ENCODE data around the gene ADD1. TPM values are rescaled to one million over a fixed set of nuclear protein-coding genes. Genes with fewer than 3 reads are reported as not detected.

ADD1 gene
- total and polyA plus RNA-seq, 12 donors: 163 to 448 (median 214) TPM

DNA sequence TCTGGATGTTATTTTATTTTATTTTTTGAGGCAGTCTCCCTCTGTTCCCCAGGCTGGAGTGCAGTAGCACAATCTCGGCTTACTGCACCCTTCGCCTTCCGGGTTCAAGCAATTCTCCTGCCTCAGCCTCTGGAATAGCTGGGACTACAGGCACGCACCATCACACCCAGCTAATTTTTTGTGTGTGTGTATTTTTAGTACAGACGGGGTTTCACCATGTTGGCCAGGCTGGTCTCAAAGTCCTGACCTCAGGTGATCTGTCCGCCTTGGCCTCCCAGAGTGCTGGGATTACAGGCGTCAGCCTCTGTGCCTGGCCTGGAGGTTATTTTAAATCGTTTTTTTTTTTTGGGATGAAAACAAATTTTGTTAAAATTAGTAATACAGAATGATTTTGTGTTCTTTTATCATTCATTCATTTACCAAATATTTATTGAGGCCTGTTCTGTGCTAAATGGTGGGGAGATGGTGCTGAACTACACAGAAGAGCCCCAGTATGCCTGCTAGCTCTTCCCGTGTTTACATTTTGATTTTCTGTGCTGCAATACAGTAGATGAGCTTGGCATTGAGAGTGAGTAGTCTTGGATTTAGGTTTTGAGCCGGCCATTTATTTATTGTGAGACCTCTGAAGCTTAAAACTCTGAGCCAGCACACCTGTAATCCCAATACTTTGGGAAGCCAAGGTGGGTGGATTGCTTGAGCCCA, 22.7 kb downstream of the ADD1 start:
- intact Hi-C loops (cut with DNase I): no loop called here
- TF ChIP-seq, protein P1, sequence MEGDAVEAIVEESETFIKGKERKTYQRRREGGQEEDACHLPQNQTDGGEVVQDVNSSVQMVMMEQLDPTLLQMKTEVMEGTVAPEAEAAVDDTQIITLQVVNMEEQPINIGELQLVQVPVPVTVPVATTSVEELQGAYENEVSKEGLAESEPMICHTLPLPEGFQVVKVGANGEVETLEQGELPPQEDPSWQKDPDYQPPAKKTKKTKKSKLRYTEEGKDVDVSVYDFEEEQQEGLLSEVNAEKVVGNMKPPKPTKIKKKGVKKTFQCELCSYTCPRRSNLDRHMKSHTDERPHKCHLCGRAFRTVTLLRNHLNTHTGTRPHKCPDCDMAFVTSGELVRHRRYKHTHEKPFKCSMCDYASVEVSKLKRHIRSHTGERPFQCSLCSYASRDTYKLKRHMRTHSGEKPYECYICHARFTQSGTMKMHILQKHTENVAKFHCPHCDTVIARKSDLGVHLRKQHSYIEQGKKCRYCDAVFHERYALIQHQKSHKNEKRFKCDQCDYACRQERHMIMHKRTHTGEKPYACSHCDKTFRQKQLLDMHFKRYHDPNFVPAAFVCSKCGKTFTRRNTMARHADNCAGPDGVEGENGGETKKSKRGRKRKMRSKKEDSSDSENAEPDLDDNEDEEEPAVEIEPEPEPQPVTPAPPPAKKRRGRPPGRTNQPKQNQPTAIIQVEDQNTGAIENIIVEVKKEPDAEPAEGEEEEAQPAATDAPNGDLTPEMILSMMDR (IDR thresholded peaks at IDR 0.05): no peak
- Histone ChIP-seq H3K36me3 (no peaks in the 10 kb centered on the region), H3K4me3 (no peak overlapping the region), H3K27me3 (no peaks in the 10 kb centered on the region), H3K9me3 (no peaks in the 10 kb centered on the region), H3K27ac (peak overlapping the region in 8 of 10 donors; percentile 1 to 87 (median 74)), H3K4me1 (peaks cover 55 to 100% (median 100%) of the 10 kb centered on the region in 9 donors)
- WGBS, 2 donors: 45 to 50% methylated on average over 10 of the region's 10 CpGs
- ATAC-seq (peak in 3 of 8 donors; percentile 33 to 48 (median 35)), DNase-seq (no peak)

DNA sequence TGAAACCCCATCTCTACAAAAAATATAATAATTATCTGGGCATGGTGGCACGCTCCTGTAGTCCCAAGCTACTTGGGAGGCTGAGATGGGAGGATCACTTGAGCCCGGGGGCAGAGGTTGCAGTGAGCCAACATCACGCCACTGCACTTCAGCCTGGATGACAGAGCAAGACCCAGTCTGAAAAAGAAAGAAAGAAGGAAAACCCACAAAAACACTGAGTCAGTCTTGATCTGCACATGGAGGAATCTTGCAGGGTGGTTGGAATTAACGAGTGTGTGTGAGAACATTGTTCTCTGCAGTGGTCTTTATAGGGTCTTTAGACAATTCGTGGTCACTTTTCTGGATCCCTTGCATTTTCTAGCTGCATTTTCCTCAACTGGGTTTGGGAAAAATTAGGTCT, 23.2 kb downstream of the ADD1 start:
- Histone ChIP-seq H3K9me3 (no peaks in the 10 kb centered on the region), H3K27ac (peak overlapping the region in 9 of 10 donors; percentile 57 to 87 (median 73)), H3K27me3 (no peaks in the 10 kb centered on the region), H3K4me1 (peaks cover 49 to 100% (median 100%) of the 10 kb centered on the region in 9 donors), H3K4me3 (peak overlapping the region in 1 of 10 donors; percentile 50), H3K36me3 (no peaks in the 10 kb centered on the region)
- no peak for DNase-seq
- 80 to 83% methylated on average over 5 of the region's 5 CpGs for WGBS, 2 donors
- TF ChIP-seq, protein P1 (IDR thresholded peaks at IDR 0.05): no peak
- no peak for ATAC-seq
- intact Hi-C loops (cut with DNase I): no loop called here

DNA sequence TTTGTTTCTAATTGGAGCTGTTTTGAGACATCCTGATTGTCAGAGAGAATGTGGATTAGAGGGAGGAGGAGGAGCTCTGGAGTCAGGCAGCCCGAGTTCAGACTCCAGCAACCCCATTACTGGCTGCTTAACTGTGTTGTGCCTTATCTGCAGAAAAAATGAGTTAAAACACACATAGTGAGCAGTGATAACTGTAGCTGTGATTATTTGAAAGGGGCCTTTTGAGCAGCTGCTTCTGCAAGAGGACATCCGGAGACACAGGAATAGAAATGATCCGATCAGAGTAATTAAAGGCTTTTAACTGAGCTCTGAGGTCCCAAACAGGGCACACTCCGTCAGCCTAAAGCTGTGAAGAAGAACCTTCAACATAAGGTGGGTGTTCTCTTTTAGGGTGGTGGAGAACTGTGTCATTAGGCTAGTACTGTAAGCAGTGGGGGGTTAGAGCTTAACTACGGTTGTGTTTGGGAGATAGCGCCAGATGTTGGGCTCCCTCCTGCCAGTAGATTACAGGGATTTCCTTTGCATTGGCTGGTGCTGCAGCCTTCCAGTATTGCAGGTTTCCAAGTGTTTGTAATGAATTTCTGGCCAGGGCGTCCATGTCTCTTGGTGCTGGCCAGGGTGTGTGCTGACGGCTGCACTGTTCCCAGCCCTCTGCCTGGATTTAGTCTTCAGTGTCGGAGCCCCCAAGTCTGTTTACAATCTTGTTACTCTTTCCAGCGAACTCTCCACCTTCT, 24.3 kb downstream of the ADD1 start:
- H3K36me3 ChIP-seq: no peaks in the 10 kb centered on the region
- intact Hi-C loops (cut with DNase I): no loop called here
- ATAC-seq (peak; percentile 56 to 82 (median 71)), DNase-seq (peak in 1 of 2 donors; percentile 43)
- H3K9me3 ChIP-seq: no peaks in the 10 kb centered on the region
- H3K27ac ChIP-seq: peak overlapping the region; percentile 57 to 87 (median 68)
- H3K4me3 ChIP-seq: peak overlapping the region; percentile 12 to 50 (median 30)
- TF ChIP-seq, protein P1 (IDR thresholded peaks at IDR 0.05): no peak
- H3K27me3 ChIP-seq: no peaks in the 10 kb centered on the region
- WGBS, 2 donors: 12% methylated on average over 10 of the region's 10 CpGs
- peaks cover 40 to 100% (median 100%) of the 10 kb centered on the region in 9 donors for H3K4me1 ChIP-seq

DNA sequence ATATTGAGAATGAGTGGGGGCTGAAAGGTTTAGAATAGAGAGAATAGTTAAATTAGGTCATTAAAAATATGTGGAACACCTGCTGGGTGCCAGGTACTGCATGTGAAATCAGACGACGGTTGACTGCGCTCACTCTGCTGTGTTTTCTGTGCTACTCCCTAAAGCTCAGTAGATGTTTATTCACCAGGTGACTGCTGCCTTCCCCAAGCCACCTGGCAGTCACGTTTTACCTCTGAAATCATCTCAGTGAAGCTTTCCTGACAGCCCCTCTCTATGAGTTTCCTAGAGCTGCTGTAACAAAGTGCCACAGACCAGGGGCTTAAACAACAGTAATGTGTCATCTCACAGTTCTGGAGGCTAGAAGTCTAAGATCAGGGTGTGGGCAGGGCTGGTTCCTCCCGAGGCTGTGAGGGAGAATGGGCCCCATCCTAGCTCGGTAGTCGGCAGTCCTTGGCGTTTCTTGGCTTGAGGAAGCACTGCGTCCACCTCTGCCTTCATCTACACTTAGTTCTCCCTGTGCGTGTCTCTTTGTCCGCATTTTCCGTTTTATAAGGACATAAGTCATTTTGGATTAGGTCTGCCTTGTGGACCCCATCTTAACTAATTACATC, 25.3 kb downstream of the ADD1 start:
- intact Hi-C loops (cut with DNase I): no loop called here
- ATAC-seq (peak in 3 of 8 donors; percentile 20 to 38 (median 22)), DNase-seq (no peak)
- no peaks in the 10 kb centered on the region for H3K9me3 ChIP-seq
- TF ChIP-seq, protein P1 (IDR thresholded peaks at IDR 0.05): no peak
- H3K4me1 ChIP-seq: peaks cover 34 to 100% (median 100%) of the 10 kb centered on the region in 9 donors
- no peaks in the 10 kb centered on the region for H3K36me3 ChIP-seq
- H3K4me3 ChIP-seq: peak overlapping the region; percentile 12 to 50 (median 30)
- 56 to 65% methylated on average over 12 of the region's 12 CpGs for WGBS, 2 donors
- peak overlapping the region; percentile 57 to 87 (median 68) for H3K27ac ChIP-seq
- H3K27me3 ChIP-seq: no peaks in the 10 kb centered on the region

All from heart right ventricle (tissue), 16 donors.